Measurements from ENCODE around the gene DGCR8. TPM values are rescaled to one million over a fixed set of nuclear protein-coding genes. Genes with fewer than 3 reads are reported as not detected.

The DGCR8 gene
- total and polyA plus RNA-seq, 5 donors: 11.2 to 18.6 (median 16.4) TPM

DNA sequence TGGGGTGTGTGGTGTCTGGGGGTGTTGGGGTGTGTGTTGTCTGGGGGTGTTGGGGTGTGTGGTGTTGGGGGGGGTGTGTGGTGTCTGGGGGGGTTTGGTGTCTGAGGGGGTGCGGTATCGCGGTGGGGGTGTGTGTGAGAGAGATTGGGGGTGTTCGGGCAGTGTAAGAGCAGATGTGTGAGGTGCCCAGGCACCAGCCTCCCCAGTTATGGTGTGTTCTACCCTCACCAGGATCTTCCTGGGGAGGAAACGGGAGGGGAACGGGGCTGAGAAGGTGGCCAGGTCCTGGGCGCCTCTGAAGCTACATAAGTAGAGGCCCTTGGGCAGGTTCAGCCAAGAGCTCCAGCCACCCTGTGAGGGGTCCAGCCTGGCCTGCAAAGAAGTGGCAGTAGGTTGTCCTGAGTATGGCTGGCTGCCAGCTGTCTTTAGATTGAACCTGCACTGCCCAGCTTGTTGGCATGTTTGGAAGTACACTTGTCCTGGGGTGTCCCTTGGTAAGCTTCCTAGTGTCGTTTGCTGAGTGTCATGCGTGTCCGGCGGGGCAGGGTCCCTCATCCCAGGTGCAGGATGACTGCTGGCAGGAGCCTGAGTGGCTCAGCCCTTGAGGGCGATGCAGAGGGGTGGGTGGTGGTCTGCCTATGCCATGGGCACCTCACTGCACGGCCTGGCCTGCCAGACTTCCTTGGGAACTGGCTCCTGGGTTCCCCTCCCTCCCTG lies 43.5 kb downstream of the DGCR8 start:
- Histone ChIP-seq H3K27me3 (ENCODE audit: control insufficient read depth, insufficient read depth) (no peaks in the 10 kb centered on the region), H3K27ac (ENCODE audit: low read length) (no peak overlapping the region), H3K4me3 (ENCODE audit: low read length) (no peak overlapping the region), H3K4me1 (ENCODE audit: control insufficient read depth, insufficient read depth, low read length) (no peaks in the 10 kb centered on the region), H3K9me3 (ENCODE audit: control insufficient read depth, low read length) (no peaks in the 10 kb centered on the region)
- ATAC-seq (no peak), DNase-seq (peak in 1 of 3 donors; percentile 42)
- WGBS: 91% methylated on average over 13 of the region's 13 CpGs
- intact Hi-C loops (cut with DNase I): no loop called here

DNA sequence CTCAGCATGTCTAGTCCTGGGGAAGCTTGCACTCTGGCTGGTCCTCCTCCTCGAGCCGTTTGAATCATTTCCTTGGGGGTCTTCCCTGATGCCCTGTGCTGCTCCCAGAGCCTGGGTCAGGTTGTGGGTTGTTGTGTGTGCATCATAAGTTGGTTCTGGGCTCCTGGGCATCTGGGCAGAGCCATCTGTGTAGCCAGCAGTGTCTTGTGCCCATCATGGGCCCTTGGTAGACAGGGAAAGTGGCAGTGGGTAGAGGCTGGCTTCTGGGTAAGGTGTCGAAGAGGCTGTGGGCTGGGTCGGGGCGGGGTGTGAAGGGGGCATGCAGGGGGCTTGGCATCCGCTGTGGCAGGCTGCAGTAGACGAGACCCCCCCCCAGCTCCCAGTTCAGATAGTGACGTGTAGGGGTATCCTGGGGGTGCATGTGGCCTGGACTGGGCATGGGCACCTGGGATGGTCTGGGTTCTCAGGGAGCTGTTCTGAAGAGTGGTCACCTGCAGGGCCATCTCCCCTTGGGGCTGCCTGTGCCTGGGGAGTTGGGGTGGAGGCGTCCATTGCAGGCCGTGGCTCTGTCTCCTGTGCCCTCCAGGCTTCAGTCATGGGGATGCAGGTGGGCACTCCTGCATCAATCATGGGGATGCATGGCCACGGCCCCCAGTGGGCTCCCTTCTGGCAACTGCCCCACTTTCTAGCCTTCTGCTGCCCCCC lies 44.2 kb downstream of the DGCR8 start:
- Histone ChIP-seq H3K27me3 (ENCODE audit: control insufficient read depth, insufficient read depth) (no peaks in the 10 kb centered on the region), H3K4me3 (ENCODE audit: low read length) (no peak overlapping the region), H3K9me3 (ENCODE audit: control insufficient read depth, low read length) (no peaks in the 10 kb centered on the region), H3K4me1 (ENCODE audit: control insufficient read depth, insufficient read depth, low read length) (no peaks in the 10 kb centered on the region), H3K27ac (ENCODE audit: low read length) (no peak overlapping the region)
- WGBS: 86% methylated on average over 11 of the region's 11 CpGs
- intact Hi-C loops (cut with DNase I): no loop called here
- peak in 1 of 3 donors; percentile 40 for DNase-seq
- no peak for ATAC-seq

DNA sequence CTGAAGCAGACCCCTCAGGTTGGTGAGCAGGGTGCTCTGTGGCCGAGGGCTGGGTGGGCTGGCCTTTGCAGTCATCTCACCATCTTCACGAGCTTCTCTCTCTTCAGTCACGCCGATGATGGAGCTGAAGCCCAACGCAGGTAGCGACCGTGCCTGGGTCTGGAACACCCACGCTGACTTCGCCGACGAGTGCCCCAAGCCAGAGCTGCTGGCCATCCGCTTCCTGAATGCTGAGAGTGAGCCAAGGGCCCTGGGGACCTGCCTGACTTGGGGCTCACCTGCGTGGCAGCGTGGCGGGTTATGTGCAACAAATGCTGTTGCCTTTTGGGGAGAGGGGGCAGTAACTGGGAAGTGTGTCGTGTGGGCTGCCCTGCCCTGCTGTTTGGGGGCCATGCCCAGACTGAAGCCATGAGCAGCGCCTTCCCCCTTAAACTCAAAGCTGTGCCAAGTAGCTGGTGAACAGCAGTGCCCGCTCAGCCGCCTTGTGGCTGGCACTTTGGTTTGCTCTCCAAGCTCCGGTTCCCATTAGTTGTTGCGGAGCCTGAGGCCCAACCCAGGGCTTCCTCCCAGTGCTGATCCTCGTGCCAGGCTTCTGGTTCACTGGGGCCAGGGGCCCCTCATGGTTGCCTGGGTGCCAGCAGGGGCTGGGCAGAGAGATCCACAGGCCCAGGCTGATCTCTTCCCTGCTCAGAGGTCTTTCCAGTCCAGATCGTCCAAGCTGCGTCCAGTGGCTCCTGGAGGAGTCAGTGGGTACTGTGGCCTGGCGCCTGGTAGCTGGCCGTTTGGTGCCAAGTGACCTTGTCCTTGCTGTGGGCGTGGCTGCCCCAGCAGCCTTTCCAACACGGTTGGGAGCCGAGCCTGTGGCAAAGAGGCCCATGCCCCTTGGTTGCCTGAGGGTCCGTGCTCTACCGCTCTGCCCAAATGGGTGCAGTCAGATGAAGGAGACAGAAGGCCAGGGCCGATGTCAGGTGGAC lies 45.4 kb downstream of the DGCR8 start:
- H3K9me3 ChIP-seq (ENCODE audit: control insufficient read depth, low read length): no peaks in the 10 kb centered on the region
- 87% methylated on average over 32 of the region's 32 CpGs for WGBS
- H3K27ac ChIP-seq (ENCODE audit: low read length): no peak overlapping the region

DNA sequence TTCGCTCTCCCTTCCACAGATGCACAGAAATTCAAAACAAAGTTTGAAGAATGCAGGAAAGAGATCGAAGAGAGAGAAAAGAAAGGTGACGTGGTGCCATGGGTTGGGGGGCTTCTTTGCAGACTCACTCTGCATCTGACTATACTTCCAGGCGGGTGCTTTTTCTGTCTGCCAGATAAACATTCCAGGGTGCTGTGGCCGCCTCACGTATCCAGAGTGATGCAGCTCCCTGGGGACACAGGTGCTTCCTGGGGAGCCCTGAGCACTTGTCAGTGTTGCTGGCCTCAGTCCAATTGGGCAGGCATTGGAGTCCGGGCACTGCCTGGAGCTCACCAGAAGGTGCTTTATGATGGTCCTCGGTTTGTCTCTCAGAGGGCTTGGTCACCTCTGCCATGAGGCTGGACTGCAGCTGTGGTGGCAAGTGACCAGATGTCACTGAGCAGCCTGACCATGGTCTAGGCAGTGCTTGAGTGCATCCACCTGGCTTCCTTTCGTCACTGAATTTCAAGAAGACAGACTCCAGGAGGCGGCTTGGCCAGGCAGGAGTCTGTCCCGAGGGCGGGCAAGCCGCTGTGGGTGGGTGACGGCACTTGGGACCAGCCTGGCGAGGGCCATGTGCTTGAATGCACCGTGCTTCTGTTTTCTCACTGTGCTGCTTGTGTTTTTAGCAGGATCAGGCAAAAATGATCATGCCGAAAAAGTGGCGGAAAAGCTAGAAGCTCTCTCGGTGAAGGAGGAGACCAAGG lies 46.4 kb downstream of the DGCR8 start:
- no peak for ATAC-seq

More for the DNA sequence above, 45.4 kb downstream of the DGCR8 start:
- Histone ChIP-seq H3K4me3 (ENCODE audit: low read length) (no peak overlapping the region), H3K27me3 (ENCODE audit: control insufficient read depth, insufficient read depth) (no peaks in the 10 kb centered on the region), H3K4me1 (ENCODE audit: control insufficient read depth, insufficient read depth, low read length) (peaks cover 2% of the 10 kb centered on the region)
- ATAC-seq: no peak
- no peak for DNase-seq
- intact Hi-C loops (cut with DNase I): no loop called here

DNA sequence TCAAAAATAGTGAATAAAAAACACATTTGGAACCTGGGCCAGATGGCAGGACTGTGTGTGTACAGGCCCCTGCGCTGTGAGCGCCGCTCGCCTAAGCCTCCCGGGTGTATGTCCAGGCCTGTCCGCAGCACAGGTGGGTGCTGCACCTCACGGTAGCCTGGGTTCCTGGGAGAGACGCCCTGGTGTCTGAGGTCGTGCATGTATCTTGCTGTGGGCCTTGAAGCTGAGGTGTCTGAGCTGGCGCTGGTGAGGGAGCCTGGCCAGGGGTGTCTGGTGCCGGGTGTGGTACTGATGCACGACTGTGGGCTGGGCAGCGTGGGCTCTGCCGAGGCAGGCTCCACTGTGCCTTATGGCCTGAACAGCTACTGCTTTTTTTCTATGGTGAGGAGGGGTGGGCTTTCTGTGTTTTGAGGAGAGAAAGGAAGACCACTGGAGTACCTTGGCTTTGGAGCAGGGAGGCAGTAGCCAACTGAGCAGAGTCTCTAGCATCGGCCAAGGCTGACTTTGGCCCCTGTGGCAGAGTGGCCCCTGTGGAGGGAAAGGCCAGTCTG lies 47.4 kb downstream of the DGCR8 start:
- WGBS: 83% methylated on average over 15 of the region's 15 CpGs
- Histone ChIP-seq H3K27me3 (ENCODE audit: control insufficient read depth, insufficient read depth) (no peaks in the 10 kb centered on the region), H3K9me3 (ENCODE audit: control insufficient read depth, low read length) (no peaks in the 10 kb centered on the region), H3K4me3 (ENCODE audit: low read length) (no peak overlapping the region), H3K27ac (ENCODE audit: low read length) (no peak overlapping the region), H3K4me1 (ENCODE audit: control insufficient read depth, insufficient read depth, low read length) (peaks cover 2% of the 10 kb centered on the region)
- intact Hi-C loops (cut with DNase I): no loop called here
- DNase-seq (no peak), ATAC-seq (no peak)

More for the DNA sequence above, 46.4 kb downstream of the DGCR8 start:
- no peak for DNase-seq
- Histone ChIP-seq H3K9me3 (ENCODE audit: control insufficient read depth, low read length) (no peaks in the 10 kb centered on the region), H3K4me3 (ENCODE audit: low read length) (no peak overlapping the region), H3K4me1 (ENCODE audit: control insufficient read depth, insufficient read depth, low read length) (peaks cover 2% of the 10 kb centered on the region), H3K27me3 (ENCODE audit: control insufficient read depth, insufficient read depth) (no peaks in the 10 kb centered on the region), H3K27ac (ENCODE audit: low read length) (no peak overlapping the region)
- WGBS: 77% methylated on average over 19 of the region's 19 CpGs
- intact Hi-C loops (cut with DNase I): no loop called here

DNA sequence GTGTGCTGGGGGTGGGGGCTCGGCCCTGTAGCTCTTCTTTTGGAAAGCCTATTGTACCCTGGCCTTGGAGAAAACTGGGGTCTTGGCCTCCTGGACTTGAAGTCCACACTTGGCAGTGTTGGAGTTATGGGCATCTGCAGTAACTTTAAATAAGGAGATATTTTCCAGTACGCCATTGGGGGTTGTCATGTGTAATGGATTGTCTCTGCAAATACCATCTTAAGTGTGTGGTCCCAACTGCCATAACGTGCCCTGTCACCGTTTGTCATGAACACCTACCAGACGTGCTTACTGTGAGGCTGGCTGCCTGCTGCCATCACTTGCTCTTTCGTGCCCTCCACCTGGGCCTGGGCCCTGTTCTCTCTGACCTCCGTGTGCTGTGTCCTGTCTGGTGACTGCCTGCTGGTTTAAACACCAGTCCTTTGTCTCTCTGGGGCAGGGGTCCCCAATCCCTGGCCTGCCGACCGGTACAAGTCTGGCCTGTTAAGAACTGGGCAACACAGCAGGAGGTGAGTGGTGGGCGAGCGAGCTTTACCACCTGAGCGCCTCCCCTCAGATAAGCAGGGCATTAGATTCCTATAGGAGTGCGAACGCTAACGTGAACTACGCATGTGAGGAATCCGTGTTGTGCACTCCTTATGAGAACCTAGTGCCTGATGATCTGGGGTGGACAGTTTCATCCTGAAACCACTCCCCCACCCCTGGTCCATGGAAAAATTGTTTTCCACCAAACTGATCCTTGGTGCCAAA lies 48.0 kb downstream of the DGCR8 start:
- Histone ChIP-seq H3K27ac (ENCODE audit: low read length) (no peak overlapping the region), H3K4me1 (ENCODE audit: control insufficient read depth, insufficient read depth, low read length) (peaks cover 2% of the 10 kb centered on the region), H3K4me3 (ENCODE audit: low read length) (no peak overlapping the region), H3K9me3 (ENCODE audit: control insufficient read depth, low read length) (no peaks in the 10 kb centered on the region), H3K27me3 (ENCODE audit: control insufficient read depth, insufficient read depth) (no peaks in the 10 kb centered on the region)
- ATAC-seq (no peak), DNase-seq (no peak)
- 65% methylated on average over 17 of the region's 17 CpGs for WGBS
- intact Hi-C loops (cut with DNase I): no loop called here

DNA sequence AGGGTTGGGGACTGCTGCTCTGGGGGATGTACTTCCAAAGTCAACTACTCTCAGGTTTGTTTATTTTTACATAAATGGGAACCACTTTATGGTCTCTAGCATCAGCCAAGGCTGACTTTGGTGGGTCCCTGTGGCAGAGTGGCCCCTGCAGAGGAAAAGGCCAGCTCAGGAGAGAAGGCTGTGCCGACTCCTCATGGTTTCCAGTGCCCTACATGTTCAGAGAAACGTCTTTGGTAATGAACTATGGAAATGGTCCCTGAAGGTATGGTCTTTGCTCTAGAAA lies 48.5 kb downstream of the DGCR8 start:
- peaks cover 2% of the 10 kb centered on the region for H3K4me1 ChIP-seq (ENCODE audit: control insufficient read depth, insufficient read depth, low read length)
- ATAC-seq: no peak
- no peak for DNase-seq
- H3K27ac ChIP-seq (ENCODE audit: low read length): no peak overlapping the region
- H3K4me3 ChIP-seq (ENCODE audit: low read length): no peak overlapping the region
- intact Hi-C loops (cut with DNase I): no loop called here
- no peaks in the 10 kb centered on the region for H3K9me3 ChIP-seq (ENCODE audit: control insufficient read depth, low read length)
- WGBS: 40% methylated on average over 2 of the region's 2 CpGs
- H3K27me3 ChIP-seq (ENCODE audit: control insufficient read depth, insufficient read depth): no peaks in the 10 kb centered on the region

DNA sequence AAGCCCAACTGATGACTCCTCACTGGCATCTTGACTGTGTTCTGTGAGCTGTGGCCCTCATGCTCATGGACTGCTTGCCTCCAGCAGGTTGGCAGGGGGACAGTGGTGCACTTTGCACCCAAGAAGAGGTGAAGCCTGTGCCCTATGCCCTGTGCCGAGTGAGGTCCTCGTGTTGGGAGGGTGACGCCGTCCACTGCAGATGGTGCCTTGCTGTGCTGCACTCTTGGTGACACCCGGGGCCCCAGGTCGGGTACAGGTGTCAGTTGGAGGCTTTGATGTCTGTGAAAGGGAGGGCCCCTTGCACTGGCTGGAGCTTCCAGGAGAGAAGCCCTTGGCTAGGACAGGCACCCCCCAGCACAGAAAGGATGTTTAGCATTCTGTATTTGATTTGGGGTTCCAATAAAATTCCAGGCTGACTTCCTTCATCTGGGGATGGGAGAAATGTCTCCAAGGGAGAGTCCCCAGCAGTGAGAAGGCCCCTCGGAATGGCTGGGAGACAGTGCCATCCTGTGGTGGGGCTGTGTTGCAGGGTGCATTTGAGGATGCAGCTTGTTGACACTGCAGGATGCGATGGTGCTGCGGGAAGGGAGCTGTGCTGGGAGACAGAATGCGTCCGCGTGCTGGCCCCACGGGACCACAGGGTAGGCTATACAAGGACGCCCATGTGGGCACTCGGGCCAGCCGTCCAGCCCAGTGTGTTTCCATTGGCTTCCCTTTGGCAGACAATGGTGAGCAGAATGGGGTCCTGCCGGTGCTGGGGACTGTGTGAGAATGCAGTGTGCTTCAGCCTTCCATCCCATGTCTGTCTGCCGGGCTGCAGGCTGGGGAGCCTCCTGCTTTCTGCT lies 49.1 kb downstream of the DGCR8 start:
- H3K27me3 ChIP-seq (ENCODE audit: control insufficient read depth, insufficient read depth): no peaks in the 10 kb centered on the region
- no peak overlapping the region for H3K27ac ChIP-seq (ENCODE audit: low read length)
- DNase-seq (peak in 1 of 3 donors; percentile 66), ATAC-seq (no peak)
- no peaks in the 10 kb centered on the region for H3K9me3 ChIP-seq (ENCODE audit: control insufficient read depth, low read length)
- no peak overlapping the region for H3K4me3 ChIP-seq (ENCODE audit: low read length)
- intact Hi-C loops (cut with DNase I): no loop called here
- H3K4me1 ChIP-seq (ENCODE audit: control insufficient read depth, insufficient read depth, low read length): peaks cover 6% of the 10 kb centered on the region
- WGBS: 34% methylated on average over 18 of the region's 18 CpGs

DNA sequence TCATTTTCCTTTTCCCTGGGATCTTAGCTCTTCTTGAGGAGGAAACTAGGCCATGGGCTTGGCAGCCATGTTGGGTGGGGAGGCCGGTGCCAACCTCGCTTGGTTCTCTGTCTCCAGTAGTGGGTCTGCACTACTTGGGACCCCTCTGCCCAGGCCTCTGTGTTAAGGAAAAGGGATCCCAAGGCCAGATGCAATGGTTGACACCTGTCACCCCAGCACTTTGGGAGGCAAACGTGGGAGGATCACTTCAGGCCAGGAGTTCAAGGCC lies 49.6 kb downstream of the DGCR8 start:
- DNase-seq (no peak), ATAC-seq (no peak)
- no peak overlapping the region for H3K4me3 ChIP-seq (ENCODE audit: low read length)
- WGBS: 87% methylated on average over 3 of the region's 3 CpGs
- peaks cover 6% of the 10 kb centered on the region for H3K4me1 ChIP-seq (ENCODE audit: control insufficient read depth, insufficient read depth, low read length)
- intact Hi-C loops (cut with DNase I): no loop called here
- no peak overlapping the region for H3K27ac ChIP-seq (ENCODE audit: low read length)
- no peaks in the 10 kb centered on the region for H3K9me3 ChIP-seq (ENCODE audit: control insufficient read depth, low read length)
- H3K27me3 ChIP-seq (ENCODE audit: control insufficient read depth, insufficient read depth): no peaks in the 10 kb centered on the region
